Mesendoderm (in vitro differentiated cells): Measurements from ENCODE around the gene GSG1L.

Experiments used
- DNase-seq: peaks from one replicate; pipeline ENCODE4 v3.0.0; 2013
- H2AK5ac ChIP-seq: 2 replicates; pipeline ENCODE4 v1.6.1; 2013; ENCODE audit warnings: low read length, inconsistent platforms
- H2BK120ac ChIP-seq: 2 replicates; pipeline ENCODE4 v1.6.1; 2013; ENCODE audit warnings: low read depth, mild to moderate bottlenecking, low read length, moderate library complexity, mixed read lengths
- H2BK15ac ChIP-seq: replicated peaks from 2 replicates; pipeline ENCODE4 v1.6.1; 2013; ENCODE audit warnings: low read depth, mild to moderate bottlenecking, moderate library complexity
- H2BK5ac ChIP-seq: 2 replicates; pipeline ENCODE4 v1.6.1; 2013; ENCODE audit warnings: low read length, inconsistent platforms
- H3K18ac ChIP-seq: 2 replicates; pipeline ENCODE4 v1.6.1; 2013; ENCODE audit warnings: mild to moderate bottlenecking, low read length, mixed read lengths
- H3K23ac ChIP-seq: one replicate; pipeline ENCODE4 v1.6.1; 2013; ENCODE audit warnings: low read length
- H3K27ac ChIP-seq: 2 replicates; pipeline ENCODE4 v1.5.1; 2013; ENCODE audit warnings: low read depth, mild to moderate bottlenecking, inconsistent platforms, low read length, moderate library complexity
- H3K27me3 ChIP-seq: 2 replicates; pipeline ENCODE4 v1.6.1; 2013; ENCODE audit warnings: low read length, control low read depth, mild to moderate bottlenecking, inconsistent platforms; ENCODE audit not compliant: insufficient read depth, poor library complexity
- H3K36me3 ChIP-seq: 2 replicates; pipeline ENCODE4 v1.6.1; 2013; ENCODE audit warnings: low read length, inconsistent platforms; ENCODE audit not compliant: control insufficient read depth, insufficient read depth
- H3K4ac ChIP-seq: one replicate; pipeline ENCODE4 v1.6.1; 2013; ENCODE audit warnings: low read depth, mild to moderate bottlenecking, low read length, moderate library complexity
- H3K4me1 ChIP-seq: 2 replicates; pipeline ENCODE4 v1.6.1; 2013; ENCODE audit warnings: low read depth, low read length, inconsistent platforms; ENCODE audit not compliant: control insufficient read depth
- H3K4me2 ChIP-seq: 2 replicates; pipeline ENCODE4 v1.6.1; 2013; ENCODE audit warnings: low read length
- H3K4me3 ChIP-seq: 2 replicates; pipeline ENCODE4 v1.5.1; 2013; ENCODE audit warnings: mild to moderate bottlenecking, low read length
- H3K56ac ChIP-seq: one replicate; pipeline ENCODE4 v1.6.1; 2013; ENCODE audit warnings: low read length
- H3K79me1 ChIP-seq: 2 replicates; pipeline ENCODE4 v1.6.1; 2013; ENCODE audit warnings: low read length, inconsistent platforms
- H3K79me2 ChIP-seq: 2 replicates; pipeline ENCODE4 v1.6.1; 2013; ENCODE audit warnings: mild to moderate bottlenecking, low read length; ENCODE audit not compliant: control insufficient read depth, insufficient read depth
- H3K9ac ChIP-seq: 2 replicates; pipeline ENCODE4 v1.6.1; 2013; ENCODE audit warnings: low read length, inconsistent platforms
- H4K5ac ChIP-seq: one replicate; pipeline ENCODE4 v1.6.1; 2013; ENCODE audit warnings: low read length
- H4K8ac ChIP-seq: one replicate; pipeline ENCODE4 v1.6.1; 2013; ENCODE audit warnings: low read depth, mild to moderate bottlenecking, control low read depth, low read length, moderate library complexity
- WGBS: extraction: QIAGEN DNeasy Blood & Tissue Kit; methylation state at CpG from one replicate; pipeline ENCODE4 v1.1.7; 2013; ENCODE audit warnings: low lambda C conversion rate, missing lambda C conversion rate; ENCODE audit not compliant: insufficient coverage; ENCODE audit errors: extremely low coverage; 5-methylcytosine and 5-hydroxymethylcytosine counted together

GSG1L gene

GRCh38 chr16:27852116-27852515 lies 211.4 kb downstream of the GSG1L start:
- no peak overlapping the region for H2BK120ac ChIP-seq
- no peaks in the 10 kb centered on the region for H3K79me2 ChIP-seq
- no peak overlapping the region for H3K9ac ChIP-seq
- no peak overlapping the region for H2AK5ac ChIP-seq
- no CpG with 5 or more reads among the region's 7 CpGs for WGBS
- no peaks in the 10 kb centered on the region for H3K4me1 ChIP-seq
- no peaks in the 10 kb centered on the region for H3K36me3 ChIP-seq
- no peak overlapping the region for H3K4ac ChIP-seq
- H3K27me3 ChIP-seq, result no peaks in the 10 kb centered on the region
- H3K27ac ChIP-seq, result no peak overlapping the region
- no peak overlapping the region for H3K4me2 ChIP-seq
- no peak overlapping the region for H4K5ac ChIP-seq
- no peak overlapping the region for H2BK5ac ChIP-seq
- H2BK15ac ChIP-seq, result no peak overlapping the region
- H3K4me3 ChIP-seq, result no peak overlapping the region
- no peak overlapping the region for H3K23ac ChIP-seq
- no peaks in the 10 kb centered on the region for H3K79me1 ChIP-seq
- DNase-seq, result no peak
- H4K8ac ChIP-seq, result no peak overlapping the region
- H3K56ac ChIP-seq, result no peak overlapping the region
- no peak overlapping the region for H3K18ac ChIP-seq

- H2BK5ac ChIP-seq, result no peak overlapping the region
- H3K4me2 ChIP-seq, result no peak overlapping the region
- no peak overlapping the region for H3K4me3 ChIP-seq
- H3K79me1 ChIP-seq, result no peaks in the 10 kb centered on the region
- H3K9ac ChIP-seq, result no peak overlapping the region
- no peak overlapping the region for H2BK120ac ChIP-seq
- H3K23ac ChIP-seq, result no peak overlapping the region
- H3K36me3 ChIP-seq, result no peaks in the 10 kb centered on the region
- no peaks in the 10 kb centered on the region for H3K79me2 ChIP-seq
- no peak for DNase-seq
- no peaks in the 10 kb centered on the region for H3K4me1 ChIP-seq
- no peak overlapping the region for H2BK15ac ChIP-seq
- no peak overlapping the region for H3K18ac ChIP-seq
- no peaks in the 10 kb centered on the region for H3K27me3 ChIP-seq
- no peak overlapping the region for H3K4ac ChIP-seq
- H4K8ac ChIP-seq, result no peak overlapping the region
- WGBS, result no CpG with 5 or more reads among the region's 9 CpGs
- no peak overlapping the region for H4K5ac ChIP-seq
- H3K56ac ChIP-seq, result no peak overlapping the region
- no peak overlapping the region for H3K27ac ChIP-seq
- H2AK5ac ChIP-seq, result no peak overlapping the region
These were observed 211.9 kb downstream of the GSG1L start for GRCh38 chr16:27851586-27851985.

GRCh38 chr16:27849621-27850020 lies 213.9 kb downstream of the GSG1L start:
- H3K36me3 ChIP-seq, result no peaks in the 10 kb centered on the region
- H2BK120ac ChIP-seq, result no peak overlapping the region
- H3K18ac ChIP-seq, result no peak overlapping the region
- no peak overlapping the region for H3K27ac ChIP-seq
- no peak overlapping the region for H3K4ac ChIP-seq
- no peak overlapping the region for H3K56ac ChIP-seq
- no peaks in the 10 kb centered on the region for H3K4me1 ChIP-seq
- H3K9ac ChIP-seq, result no peak overlapping the region
- H3K4me2 ChIP-seq, result no peak overlapping the region
- no CpG with 5 or more reads among the region's 3 CpGs for WGBS
- H3K4me3 ChIP-seq, result no peak overlapping the region
- H3K79me2 ChIP-seq, result no peaks in the 10 kb centered on the region
- H3K27me3 ChIP-seq, result no peaks in the 10 kb centered on the region
- H4K8ac ChIP-seq, result no peak overlapping the region
- H4K5ac ChIP-seq, result no peak overlapping the region
- H3K79me1 ChIP-seq, result no peaks in the 10 kb centered on the region
- H2BK5ac ChIP-seq, result no peak overlapping the region
- no peak overlapping the region for H3K23ac ChIP-seq
- no peak for DNase-seq
- no peak overlapping the region for H2AK5ac ChIP-seq
- no peak overlapping the region for H2BK15ac ChIP-seq

- no peak overlapping the region for H3K23ac ChIP-seq
- H2AK5ac ChIP-seq, result no peak overlapping the region
- H2BK5ac ChIP-seq, result no peak overlapping the region
- no peak overlapping the region for H3K9ac ChIP-seq
- H3K79me2 ChIP-seq, result no peaks in the 10 kb centered on the region
- H3K79me1 ChIP-seq, result no peaks in the 10 kb centered on the region
- no peaks in the 10 kb centered on the region for H3K27me3 ChIP-seq
- no peak overlapping the region for H3K4me3 ChIP-seq
- no peak overlapping the region for H4K8ac ChIP-seq
- H3K27ac ChIP-seq, result no peak overlapping the region
- WGBS, result no CpG with 5 or more reads among the region's 2 CpGs
- no peak for DNase-seq
- H3K4me1 ChIP-seq, result no peaks in the 10 kb centered on the region
- H3K56ac ChIP-seq, result no peak overlapping the region
- no peak overlapping the region for H4K5ac ChIP-seq
- H3K18ac ChIP-seq, result no peak overlapping the region
- no peak overlapping the region for H2BK120ac ChIP-seq
- no peak overlapping the region for H2BK15ac ChIP-seq
- H3K4ac ChIP-seq, result no peak overlapping the region
- H3K4me2 ChIP-seq, result no peak overlapping the region
- H3K36me3 ChIP-seq, result no peaks in the 10 kb centered on the region
These were observed 216.4 kb downstream of the GSG1L start for GRCh38 chr16:27847030-27847550.

GRCh38 chr16:27844826-27845225 lies 218.7 kb downstream of the GSG1L start:
- H3K27me3 ChIP-seq, result no peaks in the 10 kb centered on the region
- H2BK120ac ChIP-seq, result no peak overlapping the region
- no peak overlapping the region for H2BK5ac ChIP-seq
- H3K18ac ChIP-seq, result no peak overlapping the region
- no peak for DNase-seq
- H4K5ac ChIP-seq, result no peak overlapping the region
- H2BK15ac ChIP-seq, result no peak overlapping the region
- H3K4me3 ChIP-seq, result no peak overlapping the region
- H3K36me3 ChIP-seq, result no peaks in the 10 kb centered on the region
- H3K4me1 ChIP-seq, result no peaks in the 10 kb centered on the region
- H3K79me1 ChIP-seq, result no peaks in the 10 kb centered on the region
- H4K8ac ChIP-seq, result no peak overlapping the region
- H3K79me2 ChIP-seq, result no peaks in the 10 kb centered on the region
- H2AK5ac ChIP-seq, result no peak overlapping the region
- H3K4ac ChIP-seq, result no peak overlapping the region
- no peak overlapping the region for H3K56ac ChIP-seq
- H3K27ac ChIP-seq, result no peak overlapping the region
- no peak overlapping the region for H3K4me2 ChIP-seq
- WGBS, result no CpG with 5 or more reads among the region's 8 CpGs
- H3K23ac ChIP-seq, result no peak overlapping the region
- H3K9ac ChIP-seq, result no peak overlapping the region

GRCh38 chr16:27843800-27844199 lies 219.7 kb downstream of the GSG1L start:
- Histone ChIP-seq H2BK120ac (no peak overlapping the region), H3K27ac (no peak overlapping the region), H2BK5ac (no peak overlapping the region), H3K4ac (no peak overlapping the region), H4K5ac (no peak overlapping the region), H3K79me2 (no peaks in the 10 kb centered on the region), H3K27me3 (no peaks in the 10 kb centered on the region), H4K8ac (no peak overlapping the region), H3K56ac (no peak overlapping the region), H3K4me3 (no peak overlapping the region), H3K23ac (no peak overlapping the region), H3K4me1 (no peaks in the 10 kb centered on the region), H3K9ac (no peak overlapping the region), H3K36me3 (no peaks in the 10 kb centered on the region), H3K4me2 (no peak overlapping the region), H3K79me1 (no peaks in the 10 kb centered on the region), H2AK5ac (no peak overlapping the region), H2BK15ac (no peak overlapping the region), H3K18ac (no peak overlapping the region)
- WGBS, result no CpG with 5 or more reads among the region's 1 CpG
- DNase-seq, result no peak
